GM12878 (cell line): Measurements from ENCODE around the gene RNASE7. TPM values are rescaled to one million over a fixed set of nuclear protein-coding genes. Genes with fewer than 3 reads are reported as not detected.
A peak's percentile ranks its signal among the peaks of the same experiment; 100 is the strongest.

ENCODE experiments used
- ATAC-seq: fragments of 200-7000 bp; cut with Tn5 transposase; 3 replicates; pipeline ENCODE4 v1.9.1; 2020; ENCODE audit warnings: mild to moderate bottlenecking, moderate library complexity
- BruUV-seq: library from RNA; stranded (reverse); fragments of 400-500 nt; replicated peaks from 2 replicates; lab custom pipeline; 2021; lab: Mats Ljungman, UMichigan
- CTCF ChIA-PET: fragments of 300-600 bp; sonication (Branson Sonifier 250); formaldehyde crosslinking; extraction: SDS; loops from one replicate; lab custom pipeline; 2021; ENCODE audit warnings: inconsistent platforms; lab: Yijun Ruan, JAX
- POLR2A ChIA-PET: fragments of 350-600 bp; formaldehyde crosslinking; extraction: SDS; loops from one replicate; lab custom pipeline; 2021; ENCODE audit warnings: inconsistent platforms; lab: Charles Lee
- RAD21 ChIA-PET: fragments of 300-600 bp; sonication (Branson Sonifier 250); formaldehyde crosslinking; loops from one replicate; lab custom pipeline; 2023; ENCODE audit warnings: antibody characterized with exemption; ENCODE audit not compliant: unreplicated experiment; lab: Charles Lee
- SMC1A ChIA-PET: fragments of 300-600 bp; sonication (Branson Sonifier 250); formaldehyde crosslinking; loops from one replicate; lab custom pipeline; 2023; ENCODE audit not compliant: unreplicated experiment, uncharacterized antibody; lab: Charles Lee
- DNase-seq: peaks from one replicate; pipeline ENCODE4 v3.0.0-alpha.2; 2011; ENCODE audit warnings: low read depth, low spot score
- FAIRE-seq: peaks from 3 replicates; lab custom pipeline; 2011; peaks lifted over from hg19 to GRCh38; lab: Jason Lieb, UNC
- H2AFZ ChIP-seq: 2 replicates; pipeline ENCODE4 v1.6.0; 2011; ENCODE audit warnings: low read depth, low read length, control low read depth; ENCODE audit not compliant: control insufficient read depth
- H3K27ac ChIP-seq: 2 replicates; pipeline ENCODE4 v1.5.1; 2011; ENCODE audit warnings: control low read depth; ENCODE audit not compliant: control insufficient read depth, insufficient read depth
- H3K27me3 ChIP-seq, 2 experiments: replicated peaks in 1 of 2; 2 replicates each; pipeline versions ENCODE4 v1.6.0 to v1.6.1; 2011; ENCODE audit warnings: low read length in 1 of 2; ENCODE audit not compliant: control insufficient read depth in 2 of 2, insufficient read depth in 2 of 2
- H3K36me3 ChIP-seq, 2 experiments: 2 replicates each; pipeline ENCODE4 v1.5.1; 2011; ENCODE audit warnings: low read length in 1 of 2; ENCODE audit not compliant: control insufficient read depth in 2 of 2, insufficient read depth in 2 of 2
- H3K4me1 ChIP-seq: 2 replicates; pipeline ENCODE4 v1.6.1; 2011; ENCODE audit warnings: mild to moderate bottlenecking, low read length, moderate library complexity, mixed read lengths; ENCODE audit not compliant: control insufficient read depth, insufficient read depth
- H3K4me2 ChIP-seq: 2 replicates; pipeline ENCODE4 v1.6.0; 2011; ENCODE audit warnings: control low read depth; ENCODE audit not compliant: control insufficient read depth, insufficient read depth
- H3K4me3 ChIP-seq: fragments of 200-600 bp; sonication (generic); 2 replicates; pipeline ENCODE4 v1.5.1; 2016
- H3K79me2 ChIP-seq: 2 replicates; pipeline ENCODE4 v1.6.0; 2011; ENCODE audit warnings: low read length; ENCODE audit not compliant: control insufficient read depth, insufficient read depth
- H3K9ac ChIP-seq: 2 replicates; pipeline ENCODE4 v1.8.0; 2011; ENCODE audit warnings: low read length, control low read depth, mixed read lengths; ENCODE audit not compliant: control insufficient read depth, insufficient read depth
- H3K9me3 ChIP-seq: replicated peaks from 3 replicates; pipeline ENCODE4 v1.5.1; 2011; ENCODE audit warnings: mild to moderate bottlenecking, low read length; ENCODE audit not compliant: control insufficient read depth, insufficient read depth
- H4K20me1 ChIP-seq: 2 replicates; pipeline ENCODE4 v1.6.0; 2011; ENCODE audit not compliant: control insufficient read depth, insufficient read depth
- BMI1 ChIP-seq: fragments of 450-650 bp; IDR thresholded peaks from 2 replicates; pipeline ENCODE4 v1.6.1; 2016; ENCODE audit warnings: mild to moderate bottlenecking, moderate library complexity, borderline replicate concordance
- EGR1 ChIP-seq, 2 experiments: IDR thresholded peaks; 1 replicate in 1 of 2; 2 replicates in 1 of 2; pipeline ENCODE4 v1.6.1; 2011 to 2012; ENCODE audit warnings: low read depth in 2 of 2, low read length in 2 of 2, borderline replicate concordance in 1 of 2, mild to moderate bottlenecking in 1 of 2, moderate library complexity in 1 of 2
- EP300 ChIP-seq, 2 experiments: fragments of 150-350 bp in 1 of 2; IDR thresholded peaks; 2 replicates each; pipeline ENCODE4 v1.6.1; 2011 to 2012; ENCODE audit warnings: low read depth in 2 of 2, low read length in 2 of 2, borderline replicate concordance in 1 of 2, improper control_type of control experiment in 1 of 2, inconsistent platforms in 1 of 2; ENCODE audit not compliant: control insufficient read depth in 1 of 2
- HDAC2 ChIP-seq: fragments of 200-600 bp; sonication (generic); IDR thresholded peaks from 2 replicates; pipeline ENCODE4 v1.6.1; 2017
- MTA2 ChIP-seq: fragments of 450-650 bp; IDR thresholded peaks from 2 replicates; pipeline ENCODE4 v1.6.1; 2016; ENCODE audit warnings: low read depth, mild to moderate bottlenecking, moderate library complexity
- MTA3 ChIP-seq: IDR thresholded peaks from 2 replicates; pipeline ENCODE4 v1.6.1; 2012; ENCODE audit warnings: low read length, inconsistent platforms, borderline replicate concordance
- PAX5 ChIP-seq: IDR thresholded peaks from 2 replicates; pipeline ENCODE4 v1.6.1; 2011; ENCODE audit warnings: low read depth, low read length, borderline replicate concordance
- PML ChIP-seq: IDR thresholded peaks from 2 replicates; pipeline ENCODE4 v1.6.1; 2012; ENCODE audit warnings: low read length, inconsistent platforms
- RELA ChIP-seq: fragments of 450-650 bp; IDR thresholded peaks from 2 replicates; pipeline ENCODE4 v1.8.0; 2014; ENCODE audit warnings: borderline replicate concordance; ENCODE audit not compliant: partially characterized antibody
- SMARCA5 ChIP-seq: fragments of 450-650 bp; IDR thresholded peaks from 2 replicates; pipeline ENCODE4 v1.6.1; 2017; ENCODE audit warnings: mild to moderate bottlenecking
- SPI1 ChIP-seq: IDR thresholded peaks from 2 replicates; pipeline ENCODE4 v1.6.1; 2011; ENCODE audit warnings: low read depth, mild to moderate bottlenecking, low read length, moderate library complexity, borderline replicate concordance; ENCODE audit not compliant: insufficient read depth
- SREBF1 ChIP-seq: IDR thresholded peaks from 2 replicates; pipeline ENCODE4 v1.6.1; 2012; ENCODE audit warnings: mild to moderate bottlenecking, low read length
- ZNF24 ChIP-seq: fragments of 450-650 bp; IDR thresholded peaks from 2 replicates; pipeline ENCODE4 v1.6.1; 2017; ENCODE audit warnings: antibody characterized with exemption, mild to moderate bottlenecking
- ZZZ3 ChIP-seq: IDR thresholded peaks from 2 replicates; pipeline ENCODE4 v1.6.1; 2011; ENCODE audit warnings: low read depth; ENCODE audit not compliant: control insufficient read depth, insufficient read length
- WGBS: methylation state at CpG from one replicate; pipeline ENCODE4 v1.1.6; 2016; ENCODE audit warnings: low lambda C conversion rate; ENCODE audit not compliant: insufficient replicate concordance, insufficient coverage; ENCODE audit errors: missing lambda C conversion rate; 5-methylcytosine and 5-hydroxymethylcytosine counted together
- in situ Hi-C: fragments of 300-500 bp; cut with MboI; formaldehyde crosslinking; loops from 9 replicates; pipeline ENCODE4 v1.14.3; 2018; ENCODE audit warnings: mixed read lengths
- intact Hi-C: fragments of 100-400 bp; cut with micrococcal nuclease; formaldehyde crosslinking; loops from one replicate; pipeline ENCODE4 v1.14.2; 2022; ENCODE audit not compliant: unreplicated experiment
- polyA plus RNA-seq, 11 experiments: library from polyadenylated mRNA; depleted of rRNA in 4 of 11; unstranded in 6 of 11; stranded (reverse) in 5 of 11; fragments of >200 nt; fragmentation: Nextera tagmentation in 4 of 11; fragmentation: Illumina TruSeq in 1 of 11; extraction: Ambion mirVana in 4 of 11; extraction: Trizol in 1 of 11; gene quantifications; 1 replicate in 1 of 11; 2 replicates in 10 of 11; pipeline versions ENCODE4 v1.2.1 to v1.2.3, GENCODE V29; 2011 to 2016; ENCODE audit warnings: inconsistent platforms in 2 of 11, missing spikeins in 2 of 11, low read depth in 1 of 11
- total RNA-seq, 4 experiments: library from RNA; depleted of rRNA in 3 of 4; stranded (reverse); fragments of >200 nt in 3 of 4; fragmentation: Illumina TruSeq in 1 of 4; extraction: Trizol in 1 of 4; gene quantifications; 2 replicates each; pipeline versions ENCODE4 v1.2.1 to v1.2.3, GENCODE V29; 2013 to 2021
- TF ChIP-seq, protein P1 (sequence below): fragments of 450-650 bp; IDR thresholded peaks from 2 replicates; pipeline ENCODE4 v1.6.1; 2018; ENCODE audit warnings: borderline replicate concordance, mild to moderate bottlenecking; ENCODE audit not compliant: partially characterized antibody
- TF ChIP-seq, protein P2 (sequence below): IDR thresholded peaks from 2 replicates; pipeline ENCODE4 v1.6.1; 2011; ENCODE audit warnings: borderline replicate concordance, low read depth, mild to moderate bottlenecking, moderate library complexity, mixed read lengths, low read length; ENCODE audit not compliant: insufficient read depth; ENCODE audit errors: extremely low read length

The RNASE7 gene
- total and polyA plus RNA-seq, 10 of the 15 experiments (the other 5 are each of a cell fraction or from before 2014, with no cell fraction given), result not detected

DNA sequence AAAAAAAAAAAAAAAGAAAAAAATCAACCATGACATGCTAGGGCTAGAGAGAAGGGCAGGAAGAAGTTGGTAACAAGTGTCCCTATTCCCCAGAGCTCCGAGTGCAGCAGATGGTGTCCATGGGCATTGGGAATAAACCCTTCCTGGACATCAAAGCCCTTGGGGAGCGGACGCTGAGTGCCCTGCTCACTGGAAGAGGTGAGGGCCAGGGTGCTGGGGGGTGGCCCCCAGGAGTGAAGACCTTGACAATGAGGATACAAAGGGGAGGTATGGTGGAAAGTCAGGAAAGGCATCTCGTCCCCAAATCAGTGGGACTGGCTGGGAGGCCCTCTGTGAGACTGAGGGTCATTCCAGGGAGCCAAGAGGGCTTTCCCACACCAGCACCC is 44.7 kb downstream of the RNASE7 start (continued):
- TF ChIP-seq MTA2 (no peak), HDAC2 (no peak)
- TF ChIP-seq, protein P1, sequence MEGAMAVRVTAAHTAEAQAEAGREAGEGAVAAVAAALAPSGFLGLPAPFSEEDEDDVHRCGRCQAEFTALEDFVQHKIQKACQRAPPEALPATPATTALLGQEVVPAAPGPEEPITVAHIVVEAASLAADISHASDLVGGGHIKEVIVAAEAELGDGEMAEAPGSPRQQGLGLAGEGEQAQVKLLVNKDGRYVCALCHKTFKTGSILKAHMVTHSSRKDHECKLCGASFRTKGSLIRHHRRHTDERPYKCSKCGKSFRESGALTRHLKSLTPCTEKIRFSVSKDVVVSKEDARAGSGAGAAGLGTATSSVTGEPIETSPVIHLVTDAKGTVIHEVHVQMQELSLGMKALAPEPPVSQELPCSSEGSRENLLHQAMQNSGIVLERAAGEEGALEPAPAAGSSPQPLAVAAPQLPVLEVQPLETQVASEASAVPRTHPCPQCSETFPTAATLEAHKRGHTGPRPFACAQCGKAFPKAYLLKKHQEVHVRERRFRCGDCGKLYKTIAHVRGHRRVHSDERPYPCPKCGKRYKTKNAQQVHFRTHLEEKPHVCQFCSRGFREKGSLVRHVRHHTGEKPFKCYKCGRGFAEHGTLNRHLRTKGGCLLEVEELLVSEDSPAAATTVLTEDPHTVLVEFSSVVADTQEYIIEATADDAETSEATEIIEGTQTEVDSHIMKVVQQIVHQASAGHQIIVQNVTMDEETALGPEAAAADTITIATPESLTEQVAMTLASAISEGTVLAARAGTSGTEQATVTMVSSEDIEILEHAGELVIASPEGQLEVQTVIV, result no peak

DNA sequence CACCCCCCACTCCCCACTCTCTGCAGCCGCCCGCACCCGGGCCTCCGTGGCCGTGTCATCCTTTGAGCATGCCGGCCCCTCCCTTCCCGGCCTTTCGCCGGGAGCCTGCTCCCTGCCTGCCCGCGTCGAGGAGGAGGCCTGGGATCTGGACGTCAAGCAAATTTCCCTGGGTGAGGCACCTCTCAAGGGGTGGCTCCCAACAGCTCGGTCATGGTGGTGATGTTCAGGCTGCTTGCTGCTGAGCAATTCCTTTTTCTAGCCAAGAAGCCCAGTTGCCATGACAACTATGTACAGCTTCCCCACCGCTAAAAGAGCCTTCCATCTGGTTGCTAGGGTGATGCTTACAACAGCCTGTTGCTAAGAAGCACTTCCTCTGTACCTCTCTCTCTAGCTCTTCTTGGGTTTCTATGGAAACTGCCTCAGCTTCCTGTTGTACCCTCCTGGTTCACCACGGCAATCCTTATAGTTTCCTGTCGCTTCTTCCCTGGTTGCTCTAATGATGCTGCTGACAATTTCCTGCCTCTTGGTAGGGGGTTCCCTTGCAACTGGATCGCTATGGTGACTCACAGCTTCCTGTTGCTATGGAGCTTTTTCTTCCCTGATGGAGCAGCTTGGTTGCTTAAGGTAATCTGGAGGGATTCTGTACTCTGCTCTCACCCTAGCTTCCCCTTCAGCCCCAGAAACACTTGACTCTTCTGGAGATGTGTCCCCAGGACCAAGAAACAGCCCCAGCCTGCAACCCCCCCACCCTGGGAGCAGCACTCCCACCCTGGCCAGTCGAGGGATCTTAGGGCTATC is 45.3 kb downstream of the RNASE7 start:
- in situ Hi-C loops (no loop called here), intact Hi-C loops (no loop called here)
- FAIRE-seq, result peak; percentile 52
- SMC1A ChIA-PET, result interaction anchor here (1.0 to 2.6 kb wide), 2 partner anchors 17 to 72 kb away, joined by 3 to 10 read pairs; no protein-coding TSS in a partner anchor
- no peak overlapping the region for H2AFZ ChIP-seq
- POLR2A ChIA-PET, result no interaction called here
- whole genome bisulfite sequencing, result 46% methylated on average over 19 of the region's 19 CpGs
- ATAC-seq, result peak; percentile 29
- CTCF ChIA-PET, result interaction anchor here (1.3 to 5.6 kb wide), 9 partner anchors 8 to 230 kb away, joined by 3 to 61 read pairs (median 4); partner anchors contain the start of genes ARHGEF40 and TMEM253
- no peaks in the 10 kb centered on the region for H3K36me3 ChIP-seq
- H3K4me2 ChIP-seq, result no peak overlapping the region
- H3K9me3 ChIP-seq, result no peaks in the 10 kb centered on the region
- DNase-seq, result no peak
- H3K79me2 ChIP-seq, result no peaks in the 10 kb centered on the region
- H4K20me1 ChIP-seq, result no peaks in the 10 kb centered on the region
- BruUV-seq, result no TSS peak
- H3K4me3 ChIP-seq, result no peak overlapping the region
- RAD21 ChIA-PET, result interaction anchor here (1.1 to 1.2 kb wide), 2 partner anchors 19 to 72 kb away, joined by 3 to 4 read pairs; no protein-coding TSS in a partner anchor
- no peak overlapping the region for H3K27ac ChIP-seq
- no peak overlapping the region for H3K9ac ChIP-seq
- no peaks in the 10 kb centered on the region for H3K27me3 ChIP-seq
- H3K4me1 ChIP-seq, result no peaks in the 10 kb centered on the region
- TF ChIP-seq, protein P2, sequence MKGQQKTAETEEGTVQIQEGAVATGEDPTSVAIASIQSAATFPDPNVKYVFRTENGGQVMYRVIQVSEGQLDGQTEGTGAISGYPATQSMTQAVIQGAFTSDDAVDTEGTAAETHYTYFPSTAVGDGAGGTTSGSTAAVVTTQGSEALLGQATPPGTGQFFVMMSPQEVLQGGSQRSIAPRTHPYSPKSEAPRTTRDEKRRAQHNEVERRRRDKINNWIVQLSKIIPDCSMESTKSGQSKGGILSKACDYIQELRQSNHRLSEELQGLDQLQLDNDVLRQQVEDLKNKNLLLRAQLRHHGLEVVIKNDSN, result no peak
- TF ChIP-seq ZZZ3 (no peak), RELA (no peak), PAX5 (no peak), EGR1 (IDR thresholded peaks at IDR 0.05; ENCODE audit: borderline replicate concordance in 1 of 2, low read depth in 2 of 2, low read length in 2 of 2) (no peak), ZNF24 (no peak), EP300 (IDR thresholded peaks at IDR 0.05; ENCODE audit: borderline replicate concordance in 1 of 2, control insufficient read depth in 1 of 2, low read depth in 2 of 2, low read length in 2 of 2) (no peak), SPI1 (peak; percentile 50; the same call in 1 of the 2 replicates), SMARCA5 (no peak), BMI1 (peak; percentile 91), MTA3 (no peak), PML (no peak), SREBF1 (no peak)
